Upper lobe of right lung (tissue), 1 donor: ENCODE measurements around the gene DLX1. TPM values are rescaled to one million over a fixed set of nuclear protein-coding genes. Genes with fewer than 3 reads are reported as not detected.

ENCODE experiments used
- ATAC-seq: fragments of 200-7000 bp; cut with Tn5 transposase; one replicate; pipeline ENCODE4 v1.9.1; 2020; ENCODE audit warnings: mild to moderate bottlenecking, moderate library complexity
- DNase-seq: peaks from one replicate; pipeline ENCODE4 v3.0.0-alpha.2; 2020
- H3K27ac ChIP-seq: fragments of 200-600 bp; one replicate; pipeline ENCODE4 v1.8.0; 2022
- H3K27me3 ChIP-seq: fragments of 200-600 bp; one replicate; pipeline ENCODE4 v1.8.0; 2022; ENCODE audit warnings: mild to moderate bottlenecking
- H3K36me3 ChIP-seq: fragments of 200-600 bp; one replicate; pipeline ENCODE4 v1.8.0; 2022
- H3K4me1 ChIP-seq: fragments of 200-600 bp; one replicate; pipeline ENCODE4 v1.8.0; 2022
- H3K4me3 ChIP-seq: fragments of 200-600 bp; one replicate; pipeline ENCODE4 v1.8.0; 2022; ENCODE audit warnings: mild to moderate bottlenecking
- H3K9me3 ChIP-seq: fragments of 200-600 bp; one replicate; pipeline ENCODE4 v1.8.0; 2022
- intact Hi-C: fragments of 100-400 bp; cut with DNase I; formaldehyde crosslinking; loops from one replicate; pipeline ENCODE4 v1.11.0; 2022
- total RNA-seq: library from RNA; stranded (reverse); fragmentation: NEBNext Ultra II Directional; extraction: Animal tissue kit (Norgen Biotek cat#: 25700); gene quantifications from one replicate; pipeline ENCODE4 v1.2.1, GENCODE V29; 2021
- TF ChIP-seq, protein P1 (sequence below): fragments of 200-600 bp; IDR thresholded peaks from one replicate; pipeline ENCODE4 v1.8.0; 2022; ENCODE audit warnings: antibody characterized with exemption
- donor health status: DM: no; HTN: yes; CAD: no; lungs with severe emphysema.

Gene DLX1
- total RNA-seq, 1 donor from 2014 or later, result not detected

GRCh38 chr2:172049567-172050120 is 35.7 kb upstream of the DLX1 start:
- intact Hi-C loops, result no loop called here
- Histone ChIP-seq H3K9me3 (no peaks in the 10 kb centered on the region), H3K27ac (no peak overlapping the region), H3K27me3 (no peaks in the 10 kb centered on the region), H3K4me3 (no peak overlapping the region), H3K36me3 (no peaks in the 10 kb centered on the region), H3K4me1 (no peaks in the 10 kb centered on the region)
- DNase-seq, result no peak
- TF ChIP-seq, protein P1, sequence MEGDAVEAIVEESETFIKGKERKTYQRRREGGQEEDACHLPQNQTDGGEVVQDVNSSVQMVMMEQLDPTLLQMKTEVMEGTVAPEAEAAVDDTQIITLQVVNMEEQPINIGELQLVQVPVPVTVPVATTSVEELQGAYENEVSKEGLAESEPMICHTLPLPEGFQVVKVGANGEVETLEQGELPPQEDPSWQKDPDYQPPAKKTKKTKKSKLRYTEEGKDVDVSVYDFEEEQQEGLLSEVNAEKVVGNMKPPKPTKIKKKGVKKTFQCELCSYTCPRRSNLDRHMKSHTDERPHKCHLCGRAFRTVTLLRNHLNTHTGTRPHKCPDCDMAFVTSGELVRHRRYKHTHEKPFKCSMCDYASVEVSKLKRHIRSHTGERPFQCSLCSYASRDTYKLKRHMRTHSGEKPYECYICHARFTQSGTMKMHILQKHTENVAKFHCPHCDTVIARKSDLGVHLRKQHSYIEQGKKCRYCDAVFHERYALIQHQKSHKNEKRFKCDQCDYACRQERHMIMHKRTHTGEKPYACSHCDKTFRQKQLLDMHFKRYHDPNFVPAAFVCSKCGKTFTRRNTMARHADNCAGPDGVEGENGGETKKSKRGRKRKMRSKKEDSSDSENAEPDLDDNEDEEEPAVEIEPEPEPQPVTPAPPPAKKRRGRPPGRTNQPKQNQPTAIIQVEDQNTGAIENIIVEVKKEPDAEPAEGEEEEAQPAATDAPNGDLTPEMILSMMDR, result no peak
- ATAC-seq, result no peak

GRCh38 chr2:172050479-172051125 is 34.7 kb upstream of the DLX1 start:
- no peaks in the 10 kb centered on the region for H3K9me3 ChIP-seq
- no peaks in the 10 kb centered on the region for H3K4me1 ChIP-seq
- H3K27ac ChIP-seq, result no peak overlapping the region
- TF ChIP-seq, protein P1, result no peak
- no peaks in the 10 kb centered on the region for H3K36me3 ChIP-seq
- DNase-seq (no peak), ATAC-seq (no peak)
- no peak overlapping the region for H3K4me3 ChIP-seq
- H3K27me3 ChIP-seq, result no peaks in the 10 kb centered on the region
- intact Hi-C loops, result no loop called here

- no peaks in the 10 kb centered on the region for H3K27me3 ChIP-seq
- DNase-seq, result no peak
- H3K9me3 ChIP-seq, result no peaks in the 10 kb centered on the region
- no peaks in the 10 kb centered on the region for H3K4me1 ChIP-seq
- no peaks in the 10 kb centered on the region for H3K36me3 ChIP-seq
- no peak for ATAC-seq
- H3K27ac ChIP-seq, result no peak overlapping the region
- TF ChIP-seq, protein P1, result no peak
- intact Hi-C loops, result no loop called here
- H3K4me3 ChIP-seq, result no peak overlapping the region
These were observed 33.0 kb upstream of the DLX1 start for GRCh38 chr2:172052000-172052983.

DNA sequence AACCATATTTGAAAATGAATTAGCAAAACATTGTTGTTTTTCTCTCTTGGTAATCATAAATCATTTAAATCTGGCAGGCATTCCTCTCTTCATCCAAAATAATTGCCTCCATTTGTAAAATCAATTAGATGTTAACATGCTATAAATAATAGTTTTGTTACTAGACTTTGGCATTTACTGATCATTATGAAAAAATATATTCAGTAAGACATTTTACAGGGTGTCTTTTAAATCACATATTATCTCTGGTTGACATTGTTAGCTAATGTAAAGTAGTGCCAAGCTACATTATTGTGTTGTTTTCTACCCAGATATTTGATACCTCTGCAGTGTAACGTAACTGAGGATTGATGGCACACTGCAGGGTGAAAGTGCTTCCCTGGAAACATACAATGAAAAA is 31.8 kb upstream of the DLX1 start:
- H3K4me3 ChIP-seq, result no peak overlapping the region
- no peaks in the 10 kb centered on the region for H3K4me1 ChIP-seq
- H3K36me3 ChIP-seq, result no peaks in the 10 kb centered on the region
- H3K27ac ChIP-seq, result no peak overlapping the region
- intact Hi-C loops, result no loop called here
- TF ChIP-seq, protein P1, result no peak
- no peak for DNase-seq
- ATAC-seq, result no peak
- H3K9me3 ChIP-seq, result no peaks in the 10 kb centered on the region
- no peaks in the 10 kb centered on the region for H3K27me3 ChIP-seq

- ATAC-seq, result no peak
- DNase-seq, result no peak
- Histone ChIP-seq H3K27ac (no peak overlapping the region), H3K9me3 (no peaks in the 10 kb centered on the region), H3K4me3 (no peak overlapping the region), H3K36me3 (no peaks in the 10 kb centered on the region), H3K27me3 (no peaks in the 10 kb centered on the region), H3K4me1 (no peaks in the 10 kb centered on the region)
- TF ChIP-seq, protein P1, result no peak
- intact Hi-C loops, result no loop called here
These were observed 29.0 kb upstream of the DLX1 start for GRCh38 chr2:172056293-172056692.
